Transverse colon (tissue), 3 donors: ENCODE data around the gene LCLAT1.

Experiments used
- POLR2A ChIP-seq: fragments of 450-650 bp; IDR thresholded peaks from one replicate; pipeline ENCODE4 v1.6.1; 2016; ENCODE audit warnings: antibody characterized with exemption, mild to moderate bottlenecking, moderate library complexity
- TF ChIP-seq, protein P1 (sequence below), 5 experiments: fragments of 200-600 bp in 3 of 5; fragments of 450-650 bp in 2 of 5; sonication (generic) in 3 of 5; IDR thresholded peaks; 1 replicate in 2 of 5; 2 replicates in 3 of 5; pipeline ENCODE4 v1.5.1; 2016 to 2017; ENCODE audit warnings: antibody characterized with exemption in 5 of 5, inconsistent platforms in 3 of 5, mild to moderate bottlenecking in 2 of 5, moderate library complexity in 1 of 5

DNA sequence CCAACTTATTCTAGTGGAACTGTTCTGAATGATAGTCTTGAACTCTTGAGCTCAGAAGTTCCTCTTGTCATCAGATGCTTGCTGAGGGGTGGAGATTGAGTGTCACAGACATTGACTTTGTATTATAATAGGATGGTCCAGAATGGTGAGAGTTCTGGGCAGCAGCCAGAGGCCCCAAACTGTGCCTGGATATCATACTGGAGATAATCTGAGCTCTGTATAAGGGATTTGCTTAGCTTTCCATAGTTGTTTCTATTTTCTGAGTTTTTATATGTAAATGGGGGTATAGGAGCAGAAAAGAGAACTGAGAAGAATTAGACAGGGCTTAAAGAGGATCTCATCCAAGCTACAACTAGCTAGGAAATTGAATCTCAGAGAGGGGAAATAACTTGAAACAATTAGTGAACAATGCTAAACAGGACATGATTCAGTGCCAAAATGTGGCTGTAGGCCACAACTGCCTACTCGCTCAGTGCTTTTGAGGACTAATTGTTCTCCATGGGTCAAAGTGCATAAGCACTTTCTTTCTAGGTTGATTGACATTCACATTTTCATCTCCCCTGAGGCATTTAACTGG is 10.1 kb upstream of the LCLAT1 start:
- no peak for TF ChIP-seq POLR2A
- TF ChIP-seq, protein P1, sequence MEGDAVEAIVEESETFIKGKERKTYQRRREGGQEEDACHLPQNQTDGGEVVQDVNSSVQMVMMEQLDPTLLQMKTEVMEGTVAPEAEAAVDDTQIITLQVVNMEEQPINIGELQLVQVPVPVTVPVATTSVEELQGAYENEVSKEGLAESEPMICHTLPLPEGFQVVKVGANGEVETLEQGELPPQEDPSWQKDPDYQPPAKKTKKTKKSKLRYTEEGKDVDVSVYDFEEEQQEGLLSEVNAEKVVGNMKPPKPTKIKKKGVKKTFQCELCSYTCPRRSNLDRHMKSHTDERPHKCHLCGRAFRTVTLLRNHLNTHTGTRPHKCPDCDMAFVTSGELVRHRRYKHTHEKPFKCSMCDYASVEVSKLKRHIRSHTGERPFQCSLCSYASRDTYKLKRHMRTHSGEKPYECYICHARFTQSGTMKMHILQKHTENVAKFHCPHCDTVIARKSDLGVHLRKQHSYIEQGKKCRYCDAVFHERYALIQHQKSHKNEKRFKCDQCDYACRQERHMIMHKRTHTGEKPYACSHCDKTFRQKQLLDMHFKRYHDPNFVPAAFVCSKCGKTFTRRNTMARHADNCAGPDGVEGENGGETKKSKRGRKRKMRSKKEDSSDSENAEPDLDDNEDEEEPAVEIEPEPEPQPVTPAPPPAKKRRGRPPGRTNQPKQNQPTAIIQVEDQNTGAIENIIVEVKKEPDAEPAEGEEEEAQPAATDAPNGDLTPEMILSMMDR (IDR thresholded peaks at IDR 0.05) = no peak
